Jurkat, Clone E6-1 (cell line): ENCODE measurements around the gene MMP8. TPM values are rescaled to one million over a fixed set of nuclear protein-coding genes. Genes with fewer than 3 reads are reported as not detected.
"Not testable (repeated sequence)": the region's sequence is repeated elsewhere in the genome, so short reads cannot be mapped to it uniquely, and the experiment has no call there.

Experiments used
- DNase-seq: peaks from one replicate; pipeline ENCODE4 v3.0.0-alpha.2; 2011; ENCODE audit warnings: low read depth, low spot score
- H3K4me3 ChIP-seq: 2 replicates; pipeline ENCODE4 v1.5.1; 2011; ENCODE audit warnings: mild to moderate bottlenecking, low read length, control low read depth, moderate library complexity
- polyA plus RNA-seq: library from polyadenylated mRNA; unstranded; fragments of >200 nt; gene quantifications from one replicate; pipeline ENCODE4 v1.2.1, GENCODE V29; 2012; ENCODE audit warnings: missing spikeins; ENCODE audit not compliant: insufficient read length, insufficient read depth

MMP8 gene
- not detected for polyA plus RNA-seq

GRCh38 chr11:102724904-102725500 lies at the start of gene MMP8:
MMP8 (minus strand) TSS chr11:102724954; CDS start chr11:102724855, 99 bp downstream.
- no peak for DNase-seq
- no peak within 1 kb of the TSS for H3K4me3 ChIP-seq

- H3K4me3 ChIP-seq, result no peak overlapping the region
- DNase-seq, result no peak
Observed at GRCh38 chr11:102773386-102773785, 48.6 kb upstream of the MMP8 start.

GRCh38 chr11:102771351-102771750 lies 46.6 kb upstream of the MMP8 start:
- H3K4me3 ChIP-seq, result no peak overlapping the region
- DNase-seq, result no peak

- no peak for DNase-seq
Observed at GRCh38 chr11:102770191-102770590, 45.4 kb upstream of the MMP8 start.

GRCh38 chr11:102767800-102768199 lies 43.0 kb upstream of the MMP8 start:
- no peak for DNase-seq
- H3K4me3 ChIP-seq, result no peak overlapping the region

More at GRCh38 chr11:102770191-102770590, 45.4 kb upstream of the MMP8 start:
- no peak overlapping the region for H3K4me3 ChIP-seq

GRCh38 chr11:102763440-102763839 lies 38.7 kb upstream of the MMP8 start:
- no peak overlapping the region for H3K4me3 ChIP-seq
- DNase-seq, result no peak

- DNase-seq, result no peak
- no peak overlapping the region for H3K4me3 ChIP-seq
Observed at GRCh38 chr11:102762361-102762767, 37.6 kb upstream of the MMP8 start.

- DNase-seq, result no peak
- no peak overlapping the region for H3K4me3 ChIP-seq
Observed at GRCh38 chr11:102761646-102762238, 37.0 kb upstream of the MMP8 start.

- DNase-seq, result no peak
Observed at GRCh38 chr11:102760344-102761035, 35.7 kb upstream of the MMP8 start.

GRCh38 chr11:102757823-102758549 lies 33.2 kb upstream of the MMP8 start:
- DNase-seq, result no peak
- no peak overlapping the region for H3K4me3 ChIP-seq

More at GRCh38 chr11:102760344-102761035, 35.7 kb upstream of the MMP8 start:
- H3K4me3 ChIP-seq, result no peak overlapping the region

- DNase-seq, result no peak
- no peak overlapping the region for H3K4me3 ChIP-seq
Observed at GRCh38 chr11:102753267-102753666, 28.5 kb upstream of the MMP8 start.

- no peak overlapping the region for H3K4me3 ChIP-seq
- no peak for DNase-seq
Observed at GRCh38 chr11:102751673-102752072, 26.9 kb upstream of the MMP8 start.

GRCh38 chr11:102749101-102749722 lies 24.5 kb upstream of the MMP8 start:
- DNase-seq, result no peak
- no peak overlapping the region for H3K4me3 ChIP-seq

- DNase-seq, H3K4me3 ChIP-seq: not testable (repeated sequence)
Observed at GRCh38 chr11:102746746-102747578, 22.2 kb upstream of the MMP8 start.

GRCh38 chr11:102734650-102735049 lies 9.9 kb upstream of the MMP8 start:
- no peak for DNase-seq
- H3K4me3 ChIP-seq, result no peak overlapping the region

- H3K4me3 ChIP-seq, result no peak overlapping the region
- DNase-seq, result peak; percentile 16
Observed at GRCh38 chr11:102733232-102733875, 8.6 kb upstream of the MMP8 start.

GRCh38 chr11:102730944-102731343 lies 6.2 kb upstream of the MMP8 start:
- H3K4me3 ChIP-seq, DNase-seq: not testable (repeated sequence)
